ENCODE results near the gene GFRA1. TPM values are rescaled to one million over a fixed set of nuclear protein-coding genes. Genes with fewer than 3 reads are reported as not detected.

Gene GFRA1
- polyA plus RNA-seq, 2 of the 4 experiments (the other 2 are of a cell fraction) = 4.0 to 9.5 TPM

DNA sequence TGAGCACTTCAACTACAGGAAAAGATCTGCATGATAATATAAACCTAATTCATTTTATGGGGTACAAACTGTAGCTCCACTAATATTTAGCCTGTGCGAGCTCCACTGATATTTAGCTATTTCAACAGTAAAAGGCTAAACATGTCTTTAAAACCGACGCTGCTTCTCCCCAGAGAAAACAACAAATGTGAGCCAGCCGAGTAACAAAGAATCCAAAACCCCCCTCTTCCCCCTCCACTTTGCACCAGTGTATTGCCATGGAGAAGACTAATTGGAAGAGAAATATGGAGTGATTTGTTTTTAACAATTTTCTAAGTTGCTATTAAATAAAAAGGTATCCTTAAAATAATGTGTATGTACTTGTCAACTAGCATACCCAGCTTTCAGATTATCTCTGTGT, 136.7 kb downstream of the GFRA1 start:
- Histone ChIP-seq H3K27ac (no peak overlapping the region), H3K4me1 (0 out of 3 replicates have a peak, but pooled peaks cover 2% of the 10 kb centered on the region), H3K4me2 (no peak overlapping the region), H3K4me3 (no peak overlapping the region), H3K9me3 (no peaks in the 10 kb centered on the region)
- CTCF ChIA-PET = no interaction called here
- WGBS (ENCODE audit: missing lambda C conversion rate) = 58% methylated on average over 4 of the region's 4 CpGs
- DNase-seq (ENCODE audit: low read depth in 1 of 2, low spot score in 1 of 2) (no peak), FAIRE-seq (no peak), ATAC-seq (no peak)
- TF ChIP-seq NPAS2 (CRISPR knock-in tag; IDR thresholded peaks at IDR 0.05; ENCODE audit: borderline replicate concordance) = no peak
- no peak for TF ChIP-seq E2F6 (IDR thresholded peaks at IDR 0.05; ENCODE audit: borderline replicate concordance, low read depth)
- no peak for TF ChIP-seq MAZ (IDR thresholded peaks at IDR 0.05; ENCODE audit: borderline replicate concordance, low read depth, low read length)
- TF ChIP-seq, protein P1, sequence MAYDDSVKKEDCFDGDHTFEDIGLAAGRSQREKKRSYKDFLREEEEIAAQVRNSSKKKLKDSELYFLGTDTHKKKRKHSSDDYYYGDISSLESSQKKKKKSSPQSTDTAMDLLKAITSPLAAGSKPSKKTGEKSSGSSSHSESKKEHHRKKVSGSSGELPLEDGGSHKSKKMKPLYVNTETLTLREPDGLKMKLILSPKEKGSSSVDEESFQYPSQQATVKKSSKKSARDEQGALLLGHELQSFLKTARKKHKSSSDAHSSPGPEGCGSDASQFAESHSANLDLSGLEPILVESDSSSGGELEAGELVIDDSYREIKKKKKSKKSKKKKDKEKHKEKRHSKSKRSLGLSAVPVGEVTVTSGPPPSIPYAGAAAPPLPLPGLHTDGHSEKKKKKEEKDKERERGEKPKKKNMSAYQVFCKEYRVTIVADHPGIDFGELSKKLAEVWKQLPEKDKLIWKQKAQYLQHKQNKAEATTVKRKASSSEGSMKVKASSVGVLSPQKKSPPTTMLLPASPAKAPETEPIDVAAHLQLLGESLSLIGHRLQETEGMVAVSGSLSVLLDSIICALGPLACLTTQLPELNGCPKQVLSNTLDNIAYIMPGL (CRISPR knock-in tag; IDR thresholded peaks at IDR 0.05; ENCODE audit: borderline replicate concordance) = no peak
- no peak for TF ChIP-seq GATA3 (IDR thresholded peaks at IDR 0.05; ENCODE audit: borderline replicate concordance)
- TF ChIP-seq TP53 (CRISPR knock-in tag; IDR thresholded peaks at IDR 0.05) = no peak
- no peak for TF ChIP-seq CBX2 (IDR thresholded peaks at IDR 0.05; ENCODE audit: borderline replicate concordance, low read depth)
- POLR2A ChIA-PET = no interaction called here

- DNase-seq (ENCODE audit: low read depth in 1 of 2, low spot score in 1 of 2) (no peak), ATAC-seq (no peak), FAIRE-seq (no peak)
- Histone ChIP-seq H3K4me1 (no peaks in the 10 kb centered on the region), H3K4me3 (no peak overlapping the region), H3K4me2 (no peak overlapping the region), H3K9me3 (peaks cover 4% of the 10 kb centered on the region; the same call in 1 of the 3 replicates), H3K27ac (no peak overlapping the region)
- no peak for TF ChIP-seq PHF8 (IDR thresholded peaks at IDR 0.05; ENCODE audit: borderline replicate concordance, low read depth)
- no peak for TF ChIP-seq EHF (CRISPR knock-in tag; IDR thresholded peaks at IDR 0.05)
- POLR2A ChIA-PET = no interaction called here
- CTCF ChIA-PET = interaction anchor here (1.0 kb wide), 1 partner anchor 13 kb away, joined by 3 read pairs; no protein-coding TSS in a partner anchor
- 48% methylated on average over 3 of the region's 3 CpGs for WGBS (ENCODE audit: missing lambda C conversion rate)
These were observed 138.7 kb downstream of the GFRA1 start for GRCh38 chr10:116134322-116134721.

GRCh38 chr10:116133634-116134033, 139.4 kb downstream of the GFRA1 start:
- DNase-seq (ENCODE audit: low read depth in 1 of 2, low spot score in 1 of 2) = no peak
- ATAC-seq = no peak
- POLR2A ChIA-PET = no interaction called here
- H3K4me3 ChIP-seq = no peak overlapping the region
- TF ChIP-seq TFCP2L1 (CRISPR knock-in tag; IDR thresholded peaks at IDR 0.05) (no peak), PHF8 (IDR thresholded peaks at IDR 0.05; ENCODE audit: borderline replicate concordance, low read depth) (no peak), RCOR1 (IDR thresholded peaks at IDR 0.05; ENCODE audit: low read depth, low read length) (no peak), NFE2L2 (conservative IDR thresholded peaks at IDR 0.05; ENCODE audit: low read length) (no peak), RNF2 (IDR thresholded peaks at IDR 0.05; ENCODE audit: borderline replicate concordance, low read depth) (no peak), BHLHE40 (IDR thresholded peaks at IDR 0.05; ENCODE audit: low read depth, low read length) (no peak), FOSL2 (IDR thresholded peaks at IDR 0.05) (no peak), FOSL2 (CRISPR knock-in tag; IDR thresholded peaks at IDR 0.05) (no peak), ZNF302 (CRISPR knock-in tag; IDR thresholded peaks at IDR 0.05) (no peak), NPAS2 (CRISPR knock-in tag; IDR thresholded peaks at IDR 0.05; ENCODE audit: borderline replicate concordance) (no peak), ESRRA (IDR thresholded peaks at IDR 0.05; ENCODE audit: borderline replicate concordance, low read length) (no peak), FOXS1 (CRISPR knock-in tag; IDR thresholded peaks at IDR 0.05) (no peak)
- H3K4me1 ChIP-seq = no peaks in the 10 kb centered on the region
- H3K4me2 ChIP-seq = no peak overlapping the region
- H3K9me3 ChIP-seq = peaks cover 4% of the 10 kb centered on the region; the same call in 1 of the 3 replicates
- FAIRE-seq = no peak
- 41% methylated on average over 7 of the region's 7 CpGs for WGBS (ENCODE audit: missing lambda C conversion rate)
- CTCF ChIA-PET = no interaction called here
- H3K27ac ChIP-seq = no peak overlapping the region
